GM19324 (cell line): Measurements from ENCODE around the gene B4GAT1.
"Not testable (repeated sequence)": the region's sequence is repeated elsewhere in the genome, so short reads cannot be mapped to it uniquely, and the experiment has no call there.

Source experiments
- ATAC-seq: cut with Tn5 transposase; IDR thresholded peaks from one replicate; pipeline ENCODE4 v1.9.1; 2021; ENCODE audit warnings: mild to moderate bottlenecking, moderate library complexity; ENCODE audit not compliant: unreplicated experiment, low FRiP score

The B4GAT1 gene

DNA sequence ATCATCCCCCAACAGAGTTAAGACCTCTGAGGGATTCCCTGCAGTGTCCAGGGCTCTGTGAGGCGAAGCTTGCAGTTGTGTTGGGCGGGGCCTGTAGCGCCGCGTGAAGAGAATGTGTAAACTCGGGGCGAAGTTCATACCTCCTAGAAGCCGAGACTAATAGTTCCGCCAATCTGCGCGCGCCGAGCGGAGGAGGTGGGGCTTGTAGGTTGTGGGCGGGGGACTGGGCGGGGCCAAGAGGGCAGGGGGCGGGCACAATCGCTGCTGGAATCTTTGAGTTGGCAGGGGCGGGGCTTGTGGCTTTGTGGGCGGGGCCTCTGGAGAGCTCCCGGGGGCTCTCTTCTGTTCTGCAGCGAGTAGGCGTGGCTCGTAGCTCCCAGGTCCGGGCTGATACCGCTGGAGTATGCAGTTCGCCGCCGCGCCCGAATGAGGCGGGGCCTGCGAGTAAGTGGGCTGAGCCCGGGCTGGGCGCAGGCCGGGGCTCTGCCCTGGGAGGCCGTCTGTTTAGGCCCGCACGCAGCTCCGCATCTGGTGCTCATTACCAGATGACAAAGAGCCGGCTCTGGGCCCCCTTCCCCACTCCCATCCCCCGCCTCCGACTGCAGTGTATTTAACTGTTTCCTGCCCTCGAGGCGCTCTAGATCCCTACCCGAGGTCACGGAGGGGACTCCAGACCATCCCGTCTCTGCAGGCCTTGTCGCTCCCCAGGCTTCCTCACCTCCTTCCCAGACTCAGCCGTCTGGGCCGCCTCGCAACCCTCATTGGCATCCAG, 34.7 kb downstream of the B4GAT1 start:
- ATAC-seq = peak; percentile 43

DNA sequence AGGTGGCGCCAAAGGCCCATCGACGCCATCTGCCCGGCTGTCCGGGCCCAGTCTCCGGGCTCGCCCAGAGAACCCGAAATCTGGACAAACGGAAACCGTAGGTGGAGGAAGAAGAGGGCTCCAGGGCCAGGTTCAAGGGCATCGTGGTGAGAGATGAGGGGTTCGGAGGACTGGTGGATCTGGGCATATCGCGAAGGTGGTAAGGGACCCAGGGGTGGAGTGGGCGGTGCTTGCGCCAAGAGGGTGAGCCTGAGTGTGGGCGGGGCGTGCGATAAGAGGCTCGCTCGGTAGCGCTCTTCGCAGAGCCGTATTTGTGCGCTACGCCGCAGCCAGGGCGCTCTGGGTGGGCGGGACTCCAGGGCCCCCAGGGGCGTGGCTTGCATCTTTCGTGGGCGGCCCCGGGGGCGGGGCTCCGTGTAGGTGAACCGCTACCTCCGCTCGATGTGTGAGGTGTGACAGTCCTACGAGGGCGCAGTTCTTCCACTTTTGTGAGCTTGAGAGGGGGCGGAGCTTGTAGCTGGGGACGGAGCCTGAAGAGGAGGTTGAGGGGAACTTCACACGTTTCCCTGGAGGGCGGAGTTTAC, 35.4 kb downstream of the B4GAT1 start:
- peak; percentile 69 for ATAC-seq

DNA sequence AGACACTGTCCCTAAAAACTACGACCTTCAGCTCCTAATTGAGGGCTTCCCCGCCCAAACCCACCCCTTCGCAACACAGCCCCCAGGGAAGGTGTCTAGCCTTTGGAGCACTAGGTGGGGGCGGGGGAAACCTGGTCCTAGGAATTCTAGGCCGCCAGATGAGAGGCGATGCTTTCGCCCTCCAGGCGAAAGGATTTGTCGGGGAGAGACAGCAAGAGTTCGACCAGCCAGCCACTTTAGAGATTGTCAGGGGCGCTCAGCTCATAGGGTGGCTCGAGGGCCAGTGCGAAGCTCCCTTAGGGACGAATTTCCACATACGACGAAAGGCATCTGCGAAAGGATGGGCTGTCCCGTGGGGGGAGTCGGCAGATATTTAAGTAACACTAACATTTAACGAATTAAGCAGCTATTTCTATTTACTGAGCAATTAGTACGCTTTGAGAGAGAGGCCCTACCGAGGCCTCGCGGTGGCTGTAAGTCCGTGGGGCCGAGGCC, 35.9 kb downstream of the B4GAT1 start:
- no peak for ATAC-seq

DNA sequence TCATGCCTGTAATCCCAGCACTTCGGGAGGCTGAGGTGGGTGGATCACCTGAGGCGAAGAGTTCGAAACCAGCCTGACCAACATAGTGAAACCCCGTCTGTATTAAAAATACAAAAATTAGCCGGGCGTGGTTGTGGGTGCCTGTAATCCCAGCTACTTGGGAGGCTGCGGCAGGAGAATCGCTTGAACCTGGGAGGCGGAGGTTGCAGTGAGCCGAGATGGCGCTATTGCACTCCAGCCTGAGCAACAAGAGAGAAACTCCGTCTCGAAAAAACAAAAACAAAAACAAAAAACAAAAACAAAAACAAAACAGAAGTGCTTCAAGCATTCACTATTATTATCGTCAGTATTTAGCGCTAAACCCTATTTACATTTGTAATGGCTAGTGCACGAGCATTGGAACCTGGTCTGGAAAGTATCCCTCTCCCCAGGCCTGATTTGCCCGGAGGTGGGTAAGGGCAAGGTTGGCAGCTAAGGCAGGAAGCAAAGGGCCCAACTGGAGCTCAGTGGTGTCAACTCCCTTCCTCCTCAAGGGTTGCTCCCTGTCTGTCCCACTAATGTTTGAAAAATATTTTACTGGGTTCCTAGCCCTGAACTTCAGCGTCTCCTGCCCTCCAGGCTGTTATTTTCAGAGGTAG, 36.5 kb downstream of the B4GAT1 start:
- ATAC-seq = not testable (repeated sequence)

DNA sequence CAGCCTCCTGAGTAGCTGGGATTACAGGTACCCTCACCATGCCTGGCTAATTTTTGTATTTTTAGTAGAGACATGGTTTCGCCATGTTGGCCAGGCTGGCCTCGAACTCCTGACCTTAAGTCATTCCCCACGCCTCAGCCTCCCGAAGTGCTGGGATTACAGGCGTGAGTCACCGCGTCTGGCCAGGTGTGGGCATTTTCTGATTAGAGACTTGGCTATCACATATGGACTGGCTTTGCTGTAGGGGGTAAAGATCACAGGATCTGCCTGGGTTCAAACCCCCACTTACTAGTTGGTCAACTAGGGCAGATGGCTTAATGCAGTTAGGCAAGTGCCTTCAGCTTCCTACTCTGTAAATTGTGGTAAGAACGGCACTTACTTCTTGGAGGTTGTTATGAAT, 37.1 kb downstream of the B4GAT1 start:
- ATAC-seq = no peak

DNA sequence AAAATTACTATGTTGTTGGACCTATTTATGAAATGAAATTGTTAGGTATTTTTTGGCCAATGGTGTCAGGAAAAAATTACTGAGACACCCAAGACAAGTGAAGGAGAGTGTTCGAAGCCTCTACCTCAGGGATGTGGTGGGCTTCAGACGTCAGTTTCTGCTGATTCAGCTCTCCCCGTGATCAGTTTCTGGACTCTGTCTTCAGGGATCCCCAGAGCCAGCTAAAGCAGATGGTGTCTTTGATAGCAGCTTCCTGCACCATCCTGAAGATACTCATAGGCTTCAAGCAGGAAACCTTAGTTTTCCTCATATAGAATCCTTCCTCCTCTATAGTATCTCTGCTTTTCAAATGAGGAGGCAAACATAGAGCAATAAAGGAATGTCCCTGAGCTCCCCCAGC, 38.0 kb downstream of the B4GAT1 start:
- no peak for ATAC-seq

DNA sequence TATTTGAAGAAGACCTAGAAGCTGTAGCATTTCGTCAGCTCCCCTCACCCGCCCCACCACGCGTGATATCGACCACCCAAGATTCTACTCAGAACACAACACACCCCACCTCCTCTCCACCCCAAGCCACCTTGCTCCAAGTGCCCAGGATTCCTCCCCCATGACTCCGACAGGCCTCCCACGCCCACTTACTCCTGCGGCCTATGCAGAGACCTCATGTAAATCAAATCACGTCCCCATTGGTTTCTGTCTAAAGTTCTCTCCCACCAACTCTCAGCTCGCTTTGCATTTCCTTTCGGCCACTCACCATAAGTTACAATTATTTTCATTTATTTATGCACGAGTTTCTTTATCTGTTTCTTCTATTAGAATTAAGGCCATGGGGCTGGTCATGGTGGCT, 44.8 kb downstream of the B4GAT1 start:
- ATAC-seq = no peak

DNA sequence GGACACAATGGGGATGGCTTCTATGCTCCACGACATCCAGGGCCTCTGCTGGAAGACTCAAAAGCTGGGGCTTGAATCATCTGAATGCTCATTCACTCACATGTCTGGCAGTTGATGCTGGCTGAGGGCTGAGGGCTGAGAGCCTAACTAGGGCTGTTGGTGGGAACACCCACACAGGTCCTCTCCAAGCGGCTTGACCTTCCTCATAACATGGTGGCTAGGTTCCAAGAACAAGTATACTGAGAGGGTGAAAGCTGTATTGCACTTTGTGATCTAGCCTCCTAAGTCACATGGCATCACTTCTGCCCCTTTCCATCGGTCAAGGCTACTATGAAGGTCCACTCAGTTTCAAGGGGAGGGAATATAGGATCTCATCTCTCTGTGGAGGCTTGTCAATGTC, 48.2 kb downstream of the B4GAT1 start:
- ATAC-seq = no peak

DNA sequence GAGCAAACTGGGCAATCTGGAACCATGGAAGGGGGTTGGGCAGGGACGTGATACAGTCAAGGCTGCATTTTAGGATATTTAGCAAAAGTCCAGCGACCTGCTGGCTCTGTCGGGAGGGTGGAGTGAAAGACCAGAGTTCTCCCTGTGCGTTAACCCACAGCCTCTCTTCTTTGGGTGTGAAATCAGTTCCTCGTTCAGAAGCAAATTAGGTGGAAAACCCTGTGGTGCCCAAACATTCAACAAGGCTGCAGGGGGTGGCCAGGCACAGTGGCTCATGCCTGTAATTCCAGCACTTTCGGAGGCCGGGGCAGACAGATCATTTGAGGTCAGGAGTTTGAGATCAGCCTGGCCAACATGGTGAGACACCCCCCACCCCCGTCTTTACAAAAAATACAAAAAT, 49.8 kb downstream of the B4GAT1 start:
- ATAC-seq = no peak
